ENCODE measurements around the gene ISG20. TPM values are rescaled to one million over a fixed set of nuclear protein-coding genes. Genes with fewer than 3 reads are reported as not detected.
A peak's percentile ranks its signal among the peaks of the same experiment; 100 is the strongest.

Gene ISG20
- total and polyA plus RNA-seq, 2 experiments from 2014 or later = 13.3 to 15.8 TPM

- H2AFZ ChIP-seq = no peak overlapping the region
- WGBS (ENCODE audit: low lambda C conversion rate, missing lambda C conversion rate) = 59% methylated on average over 7 of the region's 7 CpGs
These were observed 25.5 kb upstream of the ISG20 start for GRCh38 chr15:88613074-88613944.

DNA sequence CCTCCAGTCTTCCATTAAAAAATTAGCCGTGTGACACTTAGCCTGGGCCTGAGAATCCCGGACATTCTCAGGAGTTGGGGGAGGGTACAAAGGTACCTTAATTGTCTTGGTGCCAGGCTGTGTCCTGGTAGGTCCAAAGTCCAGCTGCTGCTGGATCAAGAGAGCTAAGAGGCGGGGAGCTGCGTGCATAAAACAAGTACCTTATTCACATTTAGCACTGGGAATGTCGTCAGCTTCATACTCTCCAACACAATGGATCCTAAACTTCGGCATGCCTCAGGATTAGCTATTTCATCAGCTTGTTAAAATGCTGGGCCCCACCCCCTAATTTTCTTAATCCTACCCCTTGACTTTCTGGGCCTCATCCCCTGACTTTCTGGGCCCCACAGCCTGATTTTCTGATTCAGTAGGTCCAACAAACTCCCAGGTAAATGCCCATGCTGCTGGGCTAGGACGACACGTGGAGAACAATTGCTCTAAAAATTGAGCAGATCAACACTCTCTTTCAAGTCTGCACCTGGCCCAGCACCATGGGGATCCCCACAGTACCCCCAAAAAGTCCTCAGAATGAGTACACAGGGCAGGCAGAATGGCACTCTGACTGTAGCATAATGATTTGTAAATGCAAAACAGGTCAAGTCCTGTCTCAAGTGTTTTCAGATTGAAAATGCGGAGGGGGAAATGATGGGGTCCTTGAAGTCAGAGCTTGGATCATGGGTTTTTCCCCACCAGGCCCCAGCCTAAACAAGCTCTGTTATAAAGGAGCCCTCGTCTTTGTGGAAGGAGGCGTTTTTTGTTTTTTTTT is 23.3 kb upstream of the ISG20 start:
- WGBS (ENCODE audit: low lambda C conversion rate, missing lambda C conversion rate) = 69% methylated on average over 11 of the region's 11 CpGs
- Histone ChIP-seq H3K27me3 (no peaks in the 10 kb centered on the region), H4K20me1 (ENCODE audit: insufficient read depth, poor library complexity, severe bottlenecking) (no peaks in the 10 kb centered on the region), H3K4me3 (no peak overlapping the region), H2AFZ (no peak overlapping the region), H3K4me2 (peak overlapping the region; percentile 15), H3K27ac (peak overlapping the region; percentile 84), H3K9me3 (ENCODE audit: low read depth) (no peaks in the 10 kb centered on the region), H3K4me1 (ENCODE audit: insufficient read depth) (peaks cover 6% of the 10 kb centered on the region), H3K9me2 (replicated peaks; ENCODE audit: insufficient read depth) (no peaks in the 10 kb centered on the region), H3K79me2 (no peaks in the 10 kb centered on the region), H3K36me3 (replicated peaks; ENCODE audit: insufficient read depth, low read depth) (no peaks in the 10 kb centered on the region)
- TF ChIP-seq CTCF (IDR thresholded peaks at IDR 0.05; ENCODE audit: poor library complexity) (no peak), EZH2phosphoT487 (IDR thresholded peaks at IDR 0.05; ENCODE audit: low read depth, severe bottlenecking, unreplicated experiment) (no peak), EZH2 (IDR thresholded peaks at IDR 0.05; ENCODE audit: borderline replicate concordance) (no peak)
- peak; percentile 60 for DNase-seq (ENCODE audit: low spot score)

More at GRCh38 chr15:88613074-88613944, 25.5 kb upstream of the ISG20 start:
- H3K4me2 ChIP-seq = no peak overlapping the region
- H3K36me3 ChIP-seq (replicated peaks; ENCODE audit: insufficient read depth, low read depth) = no peaks in the 10 kb centered on the region
- DNase-seq (ENCODE audit: low spot score) = no peak
- H3K9me2 ChIP-seq (replicated peaks; ENCODE audit: insufficient read depth) = no peaks in the 10 kb centered on the region
- H3K79me2 ChIP-seq = no peaks in the 10 kb centered on the region
- TF ChIP-seq CTCF (IDR thresholded peaks at IDR 0.05; ENCODE audit: poor library complexity) = no peak
- no peaks in the 10 kb centered on the region for H3K9me3 ChIP-seq (ENCODE audit: low read depth)
- H3K27me3 ChIP-seq = peaks cover 18% of the 10 kb centered on the region
- H3K4me3 ChIP-seq = no peak overlapping the region
- peaks cover 6% of the 10 kb centered on the region for H3K4me1 ChIP-seq (ENCODE audit: insufficient read depth)
- no peaks in the 10 kb centered on the region for H4K20me1 ChIP-seq (ENCODE audit: insufficient read depth, poor library complexity, severe bottlenecking)
- H3K27ac ChIP-seq = no peak overlapping the region

GRCh38 chr15:88616240-88616639 is 22.6 kb upstream of the ISG20 start:
- H3K4me3 ChIP-seq = no peak overlapping the region
- no peak for DNase-seq (ENCODE audit: low spot score)
- H2AFZ ChIP-seq = no peak overlapping the region
- no peaks in the 10 kb centered on the region for H3K9me3 ChIP-seq (ENCODE audit: low read depth)
- H3K27me3 ChIP-seq = no peaks in the 10 kb centered on the region
- no peaks in the 10 kb centered on the region for H3K36me3 ChIP-seq (replicated peaks; ENCODE audit: insufficient read depth, low read depth)
- H3K9me2 ChIP-seq (replicated peaks; ENCODE audit: insufficient read depth) = no peaks in the 10 kb centered on the region
- H3K4me2 ChIP-seq = no peak overlapping the region
- no peaks in the 10 kb centered on the region for H4K20me1 ChIP-seq (ENCODE audit: insufficient read depth, poor library complexity, severe bottlenecking)
- no peak for TF ChIP-seq CTCF (IDR thresholded peaks at IDR 0.05; ENCODE audit: poor library complexity)
- TF ChIP-seq EZH2phosphoT487 (IDR thresholded peaks at IDR 0.05; ENCODE audit: low read depth, severe bottlenecking, unreplicated experiment) = no peak
- TF ChIP-seq EZH2 (IDR thresholded peaks at IDR 0.05; ENCODE audit: borderline replicate concordance) = no peak
- H3K79me2 ChIP-seq = no peaks in the 10 kb centered on the region
- H3K27ac ChIP-seq = peak overlapping the region; percentile 84
- 87% methylated on average over 4 of the region's 4 CpGs for WGBS (ENCODE audit: low lambda C conversion rate, missing lambda C conversion rate)
- peaks cover 6% of the 10 kb centered on the region for H3K4me1 ChIP-seq (ENCODE audit: insufficient read depth)

All from hepatocyte (in vitro differentiated cells).